MM.1S (cell line): Measurements from ENCODE around the gene ABHD15.

ENCODE experiments used
- DNase-seq: peaks from one replicate; pipeline ENCODE4 v3.0.0-alpha.2; 2015
- H2AFZ ChIP-seq: fragments of 300-600 bp; sonication (generic); 2 replicates; pipeline ENCODE4 v1.6.0; 2016; ENCODE audit warnings: antibody characterized with exemption, low read length
- H3F3A ChIP-seq: fragments of 300-600 bp; sonication (generic); 2 replicates; pipeline ENCODE4 v1.6.1; 2016; ENCODE audit warnings: mild to moderate bottlenecking, antibody characterized with exemption, low read length, moderate library complexity, mixed read lengths; ENCODE audit not compliant: insufficient read depth
- H3K27ac ChIP-seq: fragments of 300-600 bp; sonication (generic); 2 replicates; pipeline ENCODE4 v1.5.1; 2016; ENCODE audit warnings: mild to moderate bottlenecking, low read length
- H3K27me3 ChIP-seq: fragments of 300-600 bp; sonication (generic); replicated peaks from 2 replicates; pipeline ENCODE4 v1.6.0; 2016; ENCODE audit warnings: low read length; ENCODE audit not compliant: insufficient read depth
- H3K36me3 ChIP-seq: fragments of 300-600 bp; sonication (generic); replicated peaks from 2 replicates; pipeline ENCODE4 v1.6.1; 2016; ENCODE audit warnings: mild to moderate bottlenecking, low read length, mixed read lengths; ENCODE audit not compliant: insufficient read depth
- H3K4me1 ChIP-seq: fragments of 300-600 bp; sonication (generic); 2 replicates; pipeline ENCODE4 v1.6.1; 2016; ENCODE audit warnings: low read length, mixed read lengths
- H3K4me2 ChIP-seq: fragments of 300-600 bp; sonication (generic); 2 replicates; pipeline ENCODE4 v1.6.0; 2016; ENCODE audit warnings: low read depth, low read length
- H3K4me3 ChIP-seq: fragments of 300-600 bp; sonication (generic); 2 replicates; pipeline ENCODE4 v1.5.1; 2016; ENCODE audit warnings: low read length, mixed read lengths
- H3K79me2 ChIP-seq: fragments of 300-600 bp; sonication (generic); 2 replicates; pipeline ENCODE4 v1.6.1; 2016; ENCODE audit warnings: mixed run types, low read length, mixed read lengths
- H3K9ac ChIP-seq: fragments of 300-600 bp; sonication (generic); 2 replicates; pipeline ENCODE4 v1.6.1; 2016; ENCODE audit warnings: low read length, mixed read lengths
- H3K9me2 ChIP-seq: fragments of 300-600 bp; sonication (generic); replicated peaks from 2 replicates; pipeline ENCODE4 v1.6.1; 2016; ENCODE audit warnings: mild to moderate bottlenecking, low read length, mixed read lengths; ENCODE audit not compliant: insufficient read depth
- H3K9me3 ChIP-seq: fragments of 300-600 bp; sonication (generic); replicated peaks from 2 replicates; pipeline ENCODE4 v1.6.1; 2016; ENCODE audit warnings: mild to moderate bottlenecking, low read length, mixed read lengths; ENCODE audit not compliant: insufficient read depth
- H4K20me1 ChIP-seq: fragments of 300-600 bp; sonication (generic); 2 replicates; pipeline ENCODE4 v1.6.1; 2016; ENCODE audit warnings: mild to moderate bottlenecking, low read length, moderate library complexity, mixed read lengths; ENCODE audit not compliant: insufficient read depth
- EZH2 ChIP-seq: fragments of 300-600 bp; sonication (generic); optimal IDR thresholded peaks from 2 replicates; pipeline ENCODE3; 2017; ENCODE audit warnings: low read depth, mild to moderate bottlenecking, antibody characterized with exemption, low read length, mixed read lengths
- EZH2phosphoT487 ChIP-seq: fragments of 300-600 bp; sonication (generic); IDR thresholded peaks from 2 replicates; pipeline ENCODE4 v1.6.1; 2018; ENCODE audit warnings: antibody characterized with exemption, low read length
- TF ChIP-seq, protein P1 (sequence below): fragments of 300-600 bp; sonication (generic); IDR thresholded peaks from 2 replicates; pipeline ENCODE4 v1.5.1; 2016; ENCODE audit warnings: antibody characterized with exemption, low read length, mixed read lengths

The ABHD15 gene

DNA sequence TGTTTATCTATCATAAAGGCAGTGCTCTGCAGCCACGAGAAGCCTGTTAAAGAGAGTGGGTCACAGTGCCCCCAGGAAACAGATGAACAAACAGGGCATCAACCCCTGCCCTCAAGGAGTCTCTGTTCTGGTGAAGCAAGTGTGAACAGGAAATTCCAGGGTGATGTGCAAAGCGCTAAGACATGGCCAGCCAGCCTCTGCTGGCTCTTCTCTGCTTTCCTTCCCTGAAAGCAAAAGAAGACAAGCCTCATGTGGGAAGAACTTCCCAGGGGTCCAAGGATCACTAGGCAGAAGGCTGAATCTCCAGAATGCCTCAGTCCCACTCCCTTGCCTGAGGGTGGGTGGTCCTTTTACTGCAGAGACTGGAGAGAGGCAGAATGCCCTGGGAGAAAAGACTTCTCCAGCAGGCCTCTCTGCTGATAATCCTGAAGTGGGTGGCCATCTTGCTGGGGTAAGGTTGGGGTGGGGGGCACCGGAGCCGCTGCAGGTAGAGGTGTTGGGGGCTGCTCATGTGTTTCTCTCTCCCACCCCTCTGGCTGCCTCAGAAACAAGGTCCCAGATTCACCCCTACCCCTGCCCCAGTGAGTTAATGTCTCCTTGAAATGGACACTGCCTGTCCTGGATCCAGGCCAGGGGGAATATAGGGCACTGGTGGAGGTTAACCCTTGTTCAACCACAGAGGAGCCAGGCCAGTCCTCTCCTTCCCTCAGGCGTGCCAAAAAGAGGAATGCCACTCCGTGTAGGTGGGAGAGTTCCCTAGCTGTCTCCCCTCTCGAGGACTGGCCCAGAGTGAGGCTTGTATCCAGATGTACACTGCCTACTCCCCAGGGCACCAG lies 28.5 kb upstream of the ABHD15 start:
- no peak overlapping the region for H3K27ac ChIP-seq
- H3K9me2 ChIP-seq, result no peaks in the 10 kb centered on the region
- no peak overlapping the region for H3K4me2 ChIP-seq
- no peaks in the 10 kb centered on the region for H3K36me3 ChIP-seq
- no peaks in the 10 kb centered on the region for H3K79me2 ChIP-seq
- no peak overlapping the region for H3K4me3 ChIP-seq
- no peak for DNase-seq
- no peak overlapping the region for H2AFZ ChIP-seq
- H3F3A ChIP-seq, result peaks cover 6% of the 10 kb centered on the region; the same call in 1 of the 2 replicates
- H3K27me3 ChIP-seq, result no peaks in the 10 kb centered on the region
- TF ChIP-seq, protein P1, sequence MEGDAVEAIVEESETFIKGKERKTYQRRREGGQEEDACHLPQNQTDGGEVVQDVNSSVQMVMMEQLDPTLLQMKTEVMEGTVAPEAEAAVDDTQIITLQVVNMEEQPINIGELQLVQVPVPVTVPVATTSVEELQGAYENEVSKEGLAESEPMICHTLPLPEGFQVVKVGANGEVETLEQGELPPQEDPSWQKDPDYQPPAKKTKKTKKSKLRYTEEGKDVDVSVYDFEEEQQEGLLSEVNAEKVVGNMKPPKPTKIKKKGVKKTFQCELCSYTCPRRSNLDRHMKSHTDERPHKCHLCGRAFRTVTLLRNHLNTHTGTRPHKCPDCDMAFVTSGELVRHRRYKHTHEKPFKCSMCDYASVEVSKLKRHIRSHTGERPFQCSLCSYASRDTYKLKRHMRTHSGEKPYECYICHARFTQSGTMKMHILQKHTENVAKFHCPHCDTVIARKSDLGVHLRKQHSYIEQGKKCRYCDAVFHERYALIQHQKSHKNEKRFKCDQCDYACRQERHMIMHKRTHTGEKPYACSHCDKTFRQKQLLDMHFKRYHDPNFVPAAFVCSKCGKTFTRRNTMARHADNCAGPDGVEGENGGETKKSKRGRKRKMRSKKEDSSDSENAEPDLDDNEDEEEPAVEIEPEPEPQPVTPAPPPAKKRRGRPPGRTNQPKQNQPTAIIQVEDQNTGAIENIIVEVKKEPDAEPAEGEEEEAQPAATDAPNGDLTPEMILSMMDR, result no peak
- TF ChIP-seq EZH2phosphoT487, result no peak
- TF ChIP-seq EZH2, result no peak
- H3K9me3 ChIP-seq, result no peaks in the 10 kb centered on the region
- H3K4me1 ChIP-seq, result peaks cover 27% of the 10 kb centered on the region
- H3K9ac ChIP-seq, result no peak overlapping the region
- H4K20me1 ChIP-seq, result no peaks in the 10 kb centered on the region

DNA sequence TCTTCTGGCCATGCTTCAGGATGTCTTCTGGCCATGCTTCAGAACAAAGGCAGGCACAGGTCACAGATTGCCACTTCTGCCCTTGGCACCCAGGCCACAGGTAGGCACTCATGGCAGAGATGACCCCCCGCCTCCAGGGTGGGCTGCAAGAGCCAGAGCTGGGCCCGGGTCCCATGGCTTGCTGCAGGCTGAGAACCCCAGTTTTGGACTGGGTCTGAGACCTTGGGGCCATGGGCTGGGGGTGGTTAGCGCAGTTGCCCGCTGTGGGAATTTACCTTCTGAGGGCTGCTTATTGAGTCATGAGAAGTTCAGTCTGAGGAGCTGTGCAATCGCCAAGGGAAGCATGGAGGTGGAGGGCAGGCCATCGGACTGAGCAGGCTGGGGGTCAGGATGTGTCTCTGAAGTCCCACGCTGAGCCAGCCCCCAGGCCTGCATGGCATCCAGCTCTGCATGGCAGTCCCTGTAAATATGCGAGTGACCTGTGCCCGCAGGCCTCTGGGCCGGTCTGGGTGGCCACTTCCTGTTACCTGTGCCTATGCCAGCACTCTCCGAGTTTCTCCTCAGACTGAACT lies 27.8 kb upstream of the ABHD15 start:
- no peaks in the 10 kb centered on the region for H3K27me3 ChIP-seq
- peaks cover 29% of the 10 kb centered on the region for H3K4me1 ChIP-seq
- TF ChIP-seq, protein P1, result no peak; the same call in 1 of the 2 replicates
- TF ChIP-seq EZH2phosphoT487 (no peak), EZH2 (no peak)
- H3K9ac ChIP-seq, result no peak overlapping the region
- H2AFZ ChIP-seq, result no peak overlapping the region
- no peaks in the 10 kb centered on the region; the same call in 1 of the 2 replicates for H3K79me2 ChIP-seq
- H3K27ac ChIP-seq, result no peak overlapping the region
- H4K20me1 ChIP-seq, result no peaks in the 10 kb centered on the region
- H3K9me2 ChIP-seq, result no peaks in the 10 kb centered on the region
- no peak for DNase-seq
- H3K4me3 ChIP-seq, result no peak overlapping the region
- H3F3A ChIP-seq, result peaks cover 6% of the 10 kb centered on the region; the same call in 1 of the 2 replicates
- no peaks in the 10 kb centered on the region for H3K36me3 ChIP-seq
- peak overlapping the region; percentile 97; the same call in 1 of the 2 replicates for H3K4me2 ChIP-seq
- no peaks in the 10 kb centered on the region for H3K9me3 ChIP-seq

DNA sequence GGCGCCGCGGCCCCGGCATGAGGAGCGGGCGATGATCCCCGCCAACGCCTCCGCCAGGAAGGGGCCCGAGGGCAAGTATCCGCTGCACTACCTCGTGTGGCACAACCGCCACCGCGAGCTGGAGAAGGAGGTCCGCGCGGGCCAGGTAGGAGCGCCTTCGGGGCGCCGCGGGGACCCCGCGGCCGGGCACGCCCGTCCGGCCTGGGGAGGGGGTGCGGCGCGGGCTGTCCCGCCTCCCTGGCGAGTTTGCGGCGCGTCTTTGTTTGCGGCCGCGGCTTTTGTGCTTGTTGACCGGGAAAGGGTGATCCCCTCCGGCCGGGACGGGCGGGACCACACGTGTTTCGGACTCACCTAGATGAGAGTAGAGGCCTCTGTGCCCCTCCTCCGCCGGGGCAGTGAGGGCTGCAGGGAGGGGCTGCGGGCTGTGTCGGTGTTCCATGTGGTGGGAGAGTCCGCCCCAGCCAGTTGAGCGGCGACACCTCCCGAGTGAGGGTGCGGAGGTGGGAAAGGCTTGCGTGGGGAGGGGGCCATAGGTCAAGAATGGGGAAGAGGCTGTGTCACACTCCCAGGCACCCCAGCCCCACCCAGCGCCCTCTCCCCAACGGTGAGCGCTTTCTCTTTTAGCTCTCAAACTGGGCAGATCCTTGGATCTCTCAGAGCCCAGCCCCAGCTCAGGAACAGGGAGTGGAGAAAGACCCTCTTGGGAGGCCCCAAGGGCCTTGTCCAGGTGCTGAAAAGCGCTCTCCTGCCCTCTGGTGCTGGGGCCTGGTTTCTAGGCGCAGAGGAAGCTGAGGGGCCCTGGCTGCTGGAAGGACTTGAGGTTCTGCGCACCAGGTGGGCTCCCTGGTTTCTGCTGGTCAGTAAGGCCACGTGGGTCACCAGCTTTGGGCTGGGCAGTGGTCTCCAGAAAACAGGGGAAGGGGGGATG lies 27.0 kb upstream of the ABHD15 start:
- no peaks in the 10 kb centered on the region for H4K20me1 ChIP-seq
- no peaks in the 10 kb centered on the region for H3K9me2 ChIP-seq
- H2AFZ ChIP-seq, result peak overlapping the region; percentile 69; the same call in 1 of the 2 replicates
- peaks cover 6% of the 10 kb centered on the region; the same call in 1 of the 2 replicates for H3F3A ChIP-seq
- H3K4me3 ChIP-seq, result peak overlapping the region; percentile 73
- peak overlapping the region; percentile 97 for H3K4me2 ChIP-seq
- peaks cover 1% of the 10 kb centered on the region for H3K79me2 ChIP-seq
- peak; percentile 40 for DNase-seq
- H3K9me3 ChIP-seq, result no peaks in the 10 kb centered on the region
- H3K4me1 ChIP-seq, result peaks cover 29% of the 10 kb centered on the region
- H3K36me3 ChIP-seq, result no peaks in the 10 kb centered on the region
- no peak overlapping the region for H3K27ac ChIP-seq
- peak overlapping the region; percentile 21; the same call in 1 of the 2 replicates for H3K9ac ChIP-seq
- H3K27me3 ChIP-seq, result no peaks in the 10 kb centered on the region
- TF ChIP-seq, protein P1, result peak; percentile 44
- TF ChIP-seq EZH2, result no peak
